ENCODE data around the gene ABCC3.

The ABCC3 gene

DNA sequence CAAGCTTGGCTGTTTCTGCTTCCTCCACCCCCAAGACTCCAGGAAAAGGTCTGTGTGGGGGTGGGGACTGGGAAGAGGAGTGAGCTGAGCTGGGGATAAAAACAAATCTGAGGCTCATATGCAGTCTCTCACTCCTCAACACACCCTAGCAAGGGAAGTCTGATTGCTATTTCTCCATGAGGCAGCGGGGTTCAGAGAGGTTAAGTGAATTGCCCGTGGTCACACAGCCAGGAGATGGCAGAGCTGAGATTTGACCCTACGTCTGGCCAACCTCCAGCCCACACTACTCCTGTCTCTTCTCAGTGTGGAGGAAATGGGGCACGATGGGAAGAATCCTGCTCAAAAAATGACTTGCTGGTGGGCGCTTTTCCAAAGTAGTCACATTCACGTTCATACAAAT is 4.8 kb upstream of the ABCC3 start:
- TF ChIP-seq, protein P1, sequence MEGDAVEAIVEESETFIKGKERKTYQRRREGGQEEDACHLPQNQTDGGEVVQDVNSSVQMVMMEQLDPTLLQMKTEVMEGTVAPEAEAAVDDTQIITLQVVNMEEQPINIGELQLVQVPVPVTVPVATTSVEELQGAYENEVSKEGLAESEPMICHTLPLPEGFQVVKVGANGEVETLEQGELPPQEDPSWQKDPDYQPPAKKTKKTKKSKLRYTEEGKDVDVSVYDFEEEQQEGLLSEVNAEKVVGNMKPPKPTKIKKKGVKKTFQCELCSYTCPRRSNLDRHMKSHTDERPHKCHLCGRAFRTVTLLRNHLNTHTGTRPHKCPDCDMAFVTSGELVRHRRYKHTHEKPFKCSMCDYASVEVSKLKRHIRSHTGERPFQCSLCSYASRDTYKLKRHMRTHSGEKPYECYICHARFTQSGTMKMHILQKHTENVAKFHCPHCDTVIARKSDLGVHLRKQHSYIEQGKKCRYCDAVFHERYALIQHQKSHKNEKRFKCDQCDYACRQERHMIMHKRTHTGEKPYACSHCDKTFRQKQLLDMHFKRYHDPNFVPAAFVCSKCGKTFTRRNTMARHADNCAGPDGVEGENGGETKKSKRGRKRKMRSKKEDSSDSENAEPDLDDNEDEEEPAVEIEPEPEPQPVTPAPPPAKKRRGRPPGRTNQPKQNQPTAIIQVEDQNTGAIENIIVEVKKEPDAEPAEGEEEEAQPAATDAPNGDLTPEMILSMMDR (IDR thresholded peaks at IDR 0.05; ENCODE audit: control insufficient read depth, extremely low read depth, insufficient read depth): no peak
- no peak overlapping the region for H3K4me3 ChIP-seq (ENCODE audit: low read depth, low read length)

DNA sequence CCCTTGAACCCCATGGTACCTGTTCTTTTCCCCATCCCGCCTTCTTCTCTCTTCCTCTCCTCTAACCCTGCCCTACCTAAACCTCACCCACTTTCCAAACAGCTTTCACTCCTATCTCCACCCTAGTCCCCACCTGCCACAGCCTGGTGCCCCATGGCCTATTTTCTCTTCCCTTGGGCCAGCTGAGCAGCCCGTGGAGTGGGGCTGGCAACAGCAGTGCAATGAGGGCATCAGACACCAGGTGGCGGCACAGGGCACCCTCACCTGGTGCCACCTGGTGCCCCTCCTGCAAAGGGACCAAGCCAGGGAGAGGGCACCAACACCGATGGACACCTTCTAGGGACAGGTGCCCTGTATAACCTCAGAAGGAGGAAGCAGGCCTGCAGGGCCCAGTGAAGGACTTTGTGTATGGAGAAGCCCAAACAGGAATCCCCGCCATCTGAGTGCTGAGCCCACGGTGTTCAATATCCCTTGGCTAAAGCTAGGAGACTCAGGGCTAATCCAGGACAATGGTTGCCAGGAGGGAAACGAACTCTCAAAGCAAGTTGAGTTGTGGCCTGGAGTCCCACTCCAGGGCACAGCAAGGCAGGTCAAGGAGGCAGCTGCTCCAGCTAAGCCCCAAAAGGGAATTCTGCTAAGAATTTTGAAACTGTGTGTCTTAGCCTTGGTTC is 4.0 kb upstream of the ABCC3 start:
- TF ChIP-seq, protein P1 (IDR thresholded peaks at IDR 0.05; ENCODE audit: control insufficient read depth, extremely low read depth, insufficient read depth): peak; percentile 98
- DNase-seq (ENCODE audit: low read depth): no peak
- no peak overlapping the region for H3K4me3 ChIP-seq (ENCODE audit: low read depth, low read length)

More for the DNA sequence above, 4.8 kb upstream of the ABCC3 start:
- DNase-seq (ENCODE audit: low read depth): no peak

DNA sequence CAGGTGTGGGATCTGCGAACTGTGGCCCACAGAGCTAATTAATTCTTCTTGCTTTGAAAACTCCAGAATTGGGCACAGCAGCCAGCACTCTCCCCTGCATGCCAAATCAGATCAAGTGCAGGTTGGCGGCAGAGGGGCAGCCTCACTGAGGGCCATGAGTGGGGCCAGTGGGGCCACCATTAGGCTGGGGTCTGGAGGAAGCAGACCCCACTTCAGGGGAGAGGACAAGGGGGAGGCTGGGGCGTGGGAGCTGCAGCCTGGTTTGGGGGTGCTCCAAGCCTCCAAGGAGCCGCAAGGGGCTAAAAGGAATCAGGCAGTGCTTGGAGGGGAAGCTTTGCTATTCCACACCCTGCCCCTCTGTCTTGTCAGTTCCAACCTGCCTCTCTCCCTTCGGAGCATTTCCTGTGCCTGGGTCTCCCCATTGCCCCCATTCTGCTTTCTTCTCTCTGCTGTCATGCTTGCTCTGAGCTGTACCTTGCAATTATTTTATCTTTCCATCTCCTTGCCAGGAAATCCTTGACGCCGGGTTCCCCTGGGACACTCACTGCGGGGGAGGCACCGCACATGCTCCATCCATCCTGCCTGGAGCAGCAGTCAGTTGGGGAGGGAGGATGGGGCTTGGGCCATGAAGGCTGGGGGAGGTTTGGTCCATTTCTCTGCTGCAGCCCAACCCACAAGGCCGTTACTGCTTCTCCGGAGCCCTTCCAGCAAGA is 3.3 kb upstream of the ABCC3 start:
- no peak overlapping the region for H3K4me3 ChIP-seq (ENCODE audit: low read depth, low read length)
- TF ChIP-seq, protein P1 (IDR thresholded peaks at IDR 0.05; ENCODE audit: control insufficient read depth, extremely low read depth, insufficient read depth): no peak
- no peak for DNase-seq (ENCODE audit: low read depth)

DNA sequence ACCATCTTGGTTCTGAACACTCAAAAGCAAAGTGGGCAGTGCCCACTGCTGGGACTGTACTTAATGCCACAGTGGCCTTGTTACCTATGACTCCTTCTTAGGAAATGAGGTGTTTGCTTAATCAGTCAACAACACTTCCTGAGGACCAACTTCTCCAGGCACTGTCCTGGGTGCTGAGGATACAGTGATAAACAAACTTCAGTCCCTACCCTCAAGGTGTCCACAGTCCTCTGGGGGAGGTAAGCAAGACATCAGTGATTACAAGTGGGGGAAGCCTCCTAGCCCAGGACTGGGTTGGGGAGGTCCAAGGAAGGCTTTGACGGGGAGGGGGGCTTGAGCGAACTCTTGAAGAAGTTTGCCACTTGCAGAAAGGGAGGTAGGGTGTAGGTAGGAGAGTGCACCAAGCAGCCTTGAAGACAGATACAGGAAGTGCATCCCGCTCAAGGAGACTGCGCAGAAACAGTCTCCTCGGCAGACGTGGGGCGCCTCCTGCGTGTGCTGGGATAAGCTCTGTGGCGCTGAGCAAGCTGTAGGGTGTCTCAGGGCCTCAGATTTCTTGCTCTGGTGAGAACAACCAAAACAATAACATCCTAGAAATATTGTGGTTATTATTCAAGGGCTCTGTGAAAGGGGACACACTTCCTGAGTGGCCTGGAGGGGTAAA is 2.6 kb upstream of the ABCC3 start:
- H3K4me3 ChIP-seq (ENCODE audit: low read depth, low read length): no peak overlapping the region
- DNase-seq (ENCODE audit: low read depth): no peak
- TF ChIP-seq, protein P1 (IDR thresholded peaks at IDR 0.05; ENCODE audit: control insufficient read depth, extremely low read depth, insufficient read depth): no peak

DNA sequence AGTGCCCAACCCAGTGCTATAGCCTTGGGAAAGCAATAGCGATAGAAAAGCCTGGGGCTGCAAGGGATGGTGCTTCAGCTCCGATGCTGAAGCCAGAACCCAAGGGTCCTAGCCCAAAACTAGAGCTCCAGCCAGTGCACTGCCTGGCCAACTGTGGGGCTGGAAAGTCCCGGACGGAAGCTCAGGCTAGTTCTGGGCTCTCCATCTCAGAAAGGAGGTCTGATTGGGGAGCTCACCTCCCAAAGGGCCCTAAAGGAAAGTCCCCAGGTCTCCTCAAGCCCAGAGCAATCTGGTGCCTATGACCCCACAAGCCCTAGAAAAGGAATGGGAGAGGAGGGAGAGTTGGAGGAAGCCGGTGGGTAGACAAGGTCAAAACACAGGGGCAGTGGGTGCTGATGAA is 2.0 kb upstream of the ABCC3 start:
- TF ChIP-seq, protein P1 (IDR thresholded peaks at IDR 0.05; ENCODE audit: control insufficient read depth, extremely low read depth, insufficient read depth): no peak
- no peak overlapping the region for H3K4me3 ChIP-seq (ENCODE audit: low read depth, low read length)
- no peak for DNase-seq (ENCODE audit: low read depth)

DNA sequence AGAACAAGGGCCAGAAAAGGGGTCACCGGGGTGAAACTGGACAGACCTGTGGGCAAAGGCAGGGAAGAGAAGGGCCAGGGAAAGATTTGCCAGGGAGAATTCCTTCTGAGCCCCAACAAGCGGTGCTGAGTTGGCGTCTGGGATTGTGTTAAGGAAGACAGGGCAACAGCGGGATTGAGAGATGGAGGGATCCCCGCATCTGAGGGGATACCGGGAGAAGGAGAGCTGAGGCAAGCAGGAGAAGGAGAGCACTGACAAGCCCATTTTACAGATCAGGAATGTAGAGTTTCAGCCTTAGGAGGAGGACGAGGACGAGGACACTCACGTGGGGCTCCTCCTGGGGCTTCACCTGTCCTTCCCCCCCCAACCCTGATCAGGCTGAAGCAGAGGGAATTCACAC is 998 bp upstream of the ABCC3 start:
- no peak for DNase-seq (ENCODE audit: low read depth)
- TF ChIP-seq, protein P1 (IDR thresholded peaks at IDR 0.05; ENCODE audit: control insufficient read depth, extremely low read depth, insufficient read depth): no peak
- H3K4me3 ChIP-seq (ENCODE audit: low read depth, low read length): no peak overlapping the region

All from LNCaP clone FGC (cell line).